GM12865 (cell line): ENCODE data around the gene PPFIA1.

Experiments used
- DNase-seq: peaks from one replicate; pipeline ENCODE4 v3.0.0; 2010; ENCODE audit warnings: low read depth
- H3K4me3 ChIP-seq: 2 replicates; pipeline ENCODE4 v1.5.1; 2011; ENCODE audit warnings: mild to moderate bottlenecking, low read depth, low read length, control low read depth
- CTCF ChIP-seq: IDR thresholded peaks from 2 replicates; pipeline ENCODE4 v1.5.1; 2011; ENCODE audit warnings: low read length, control low read depth, low read depth, inconsistent platforms; ENCODE audit not compliant: insufficient read depth; ENCODE audit errors: missing control alignments

The PPFIA1 gene

GRCh38 chr11:70263363-70263762 is 7.1 kb upstream of the PPFIA1 start:
- TF ChIP-seq CTCF = no peak
- no peak for DNase-seq
- no peak overlapping the region for H3K4me3 ChIP-seq

GRCh38 chr11:70265341-70265740 is 5.1 kb upstream of the PPFIA1 start:
- no peak for TF ChIP-seq CTCF
- peak; percentile 64 for DNase-seq
- no peak overlapping the region for H3K4me3 ChIP-seq

GRCh38 chr11:70267405-70267950 is 3.0 kb upstream of the PPFIA1 start:
- H3K4me3 ChIP-seq = no peak overlapping the region
- no peak for TF ChIP-seq CTCF
- no peak for DNase-seq

GRCh38 chr11:70268526-70268925 is 2.0 kb upstream of the PPFIA1 start:
- no peak for DNase-seq
- TF ChIP-seq CTCF = no peak
- H3K4me3 ChIP-seq = no peak overlapping the region

GRCh38 chr11:70270877-70271648 is 573 bp downstream of the PPFIA1 start:
- peak; percentile 11 for TF ChIP-seq CTCF
- peak; percentile 50 for DNase-seq
- H3K4me3 ChIP-seq = peak overlapping the region; percentile 86

GRCh38 chr11:70271649-70271953 is 1.1 kb downstream of the PPFIA1 start:
- no peak for TF ChIP-seq CTCF
- no peak for DNase-seq
- peak overlapping the region; percentile 86 for H3K4me3 ChIP-seq

- H3K4me3 ChIP-seq = no peak overlapping the region
- no peak for DNase-seq
- no peak for TF ChIP-seq CTCF
Measured at GRCh38 chr11:70272009-70272408, 1.5 kb downstream of the PPFIA1 start.
